Mesodermal cell (in vitro differentiated cells): ENCODE results near the gene LRRC36.

Source experiments
- H3K27ac ChIP-seq: 2 replicates; pipeline ENCODE4 v1.7.0; 2013; ENCODE audit warnings: mild to moderate bottlenecking, low read depth, low read length, moderate library complexity; ENCODE audit not compliant: severe bottlenecking
- H3K36me3 ChIP-seq: 2 replicates; pipeline ENCODE4 v1.7.1; 2013; ENCODE audit warnings: mild to moderate bottlenecking, low read length, moderate library complexity; ENCODE audit not compliant: control insufficient read depth, insufficient read depth
- H3K4me1 ChIP-seq: one replicate; pipeline ENCODE4 v1.7.1; 2013; ENCODE audit warnings: mild to moderate bottlenecking, low read length; ENCODE audit not compliant: insufficient read depth, control insufficient read depth, poor library complexity, severe bottlenecking
- H3K4me3 ChIP-seq: 2 replicates; pipeline ENCODE4 v1.7.0; 2013; ENCODE audit warnings: low read length, control low read depth, mild to moderate bottlenecking; ENCODE audit not compliant: insufficient read depth, poor library complexity, severe bottlenecking; ENCODE audit errors: extremely low read depth
- H3K9me3 ChIP-seq: 2 replicates; pipeline ENCODE4 v1.7.1; 2013; ENCODE audit warnings: mild to moderate bottlenecking, low read length, moderate library complexity; ENCODE audit not compliant: control insufficient read depth
- WGBS, 2 experiments: methylation state at CpG; one replicate each; pipeline ENCODE4 v1.1.5; 2013; ENCODE audit warnings: missing lambda C conversion rate in 2 of 2; ENCODE audit not compliant: insufficient coverage in 2 of 2; 5-methylcytosine and 5-hydroxymethylcytosine counted together

LRRC36 gene

GRCh38 chr16:67428146-67428731, 101.6 kb downstream of the LRRC36 start:
- H3K27ac ChIP-seq = no peak overlapping the region
- H3K4me1 ChIP-seq = peaks cover 12% of the 10 kb centered on the region
- H3K36me3 ChIP-seq = no peaks in the 10 kb centered on the region
- no peaks in the 10 kb centered on the region for H3K9me3 ChIP-seq
- no peak overlapping the region for H3K4me3 ChIP-seq
- WGBS, 2 experiments = 22 to 24% methylated on average over 7 to 8 of the region's 11 CpGs

- H3K36me3 ChIP-seq = no peaks in the 10 kb centered on the region
- peaks cover 8% of the 10 kb centered on the region for H3K4me1 ChIP-seq
- no peak overlapping the region for H3K27ac ChIP-seq
- H3K4me3 ChIP-seq = no peak overlapping the region
- 93 to 100% methylated on average over 3 of the region's 3 CpGs for WGBS, 2 experiments
- H3K9me3 ChIP-seq = no peaks in the 10 kb centered on the region
These were observed 102.6 kb downstream of the LRRC36 start for GRCh38 chr16:67429053-67429798.

GRCh38 chr16:67429799-67430503, 103.3 kb downstream of the LRRC36 start:
- no peaks in the 10 kb centered on the region for H3K36me3 ChIP-seq
- peak overlapping the region; percentile 25 for H3K4me3 ChIP-seq
- no peak overlapping the region for H3K27ac ChIP-seq
- 48 to 49% methylated on average over 6 to 11 of the region's 13 CpGs for WGBS, 2 experiments
- H3K4me1 ChIP-seq = peaks cover 7% of the 10 kb centered on the region
- no peaks in the 10 kb centered on the region for H3K9me3 ChIP-seq

GRCh38 chr16:67430504-67430976, 103.9 kb downstream of the LRRC36 start:
- H3K4me1 ChIP-seq = peaks cover 4% of the 10 kb centered on the region
- H3K4me3 ChIP-seq = peak overlapping the region; percentile 25
- 2 to 4% methylated on average over 35 to 44 of the region's 53 CpGs for WGBS, 2 experiments
- H3K36me3 ChIP-seq = no peaks in the 10 kb centered on the region
- H3K9me3 ChIP-seq = no peaks in the 10 kb centered on the region
- no peak overlapping the region for H3K27ac ChIP-seq

GRCh38 chr16:67430977-67431774, 104.6 kb downstream of the LRRC36 start, which contains the start of gene HSD11B2:
Gene HSD11B2, plus strand, starts transcription at chr16:67431121. Its CDS starts 128 bp downstream, at chr16:67431249.
- Histone ChIP-seq H3K27ac (no peak within 1 kb of the TSS), H3K4me3 (peak within 1 kb of the TSS; percentile 25), H3K4me1 (peaks cover 4% of the 10 kb centered on the region), H3K9me3 (no peaks in the 10 kb centered on the region), H3K36me3 (no peaks in the 10 kb centered on the region)
- WGBS, 2 experiments = 1 to 3% methylated on average over 47 to 58 of the region's 87 CpGs

- Histone ChIP-seq H3K9me3 (no peaks in the 10 kb centered on the region), H3K36me3 (peaks cover 4% of the 10 kb centered on the region), H3K4me1 (peaks cover 4% of the 10 kb centered on the region), H3K4me3 (peak overlapping the region; percentile 25), H3K27ac (no peak overlapping the region)
- WGBS, 2 experiments = 29 to 48% methylated on average over 5 to 6 of the region's 13 CpGs
These were observed 105.3 kb downstream of the LRRC36 start for GRCh38 chr16:67431775-67432505.

GRCh38 chr16:67432506-67432890, 105.9 kb downstream of the LRRC36 start:
- H3K36me3 ChIP-seq = peaks cover 10% of the 10 kb centered on the region
- WGBS, 2 experiments = 63 to 73% methylated on average over 4 to 5 of the region's 5 CpGs

GRCh38 chr16:67433131-67433719, 106.6 kb downstream of the LRRC36 start:
- Histone ChIP-seq H3K9me3 (no peaks in the 10 kb centered on the region), H3K4me3 (no peak overlapping the region), H3K36me3 (peaks cover 13% of the 10 kb centered on the region), H3K4me1 (peaks cover 4% of the 10 kb centered on the region), H3K27ac (no peak overlapping the region)
- WGBS, 2 experiments = 90 to 96% methylated on average over 4 of the region's 5 CpGs

More at GRCh38 chr16:67432506-67432890, 105.9 kb downstream of the LRRC36 start:
- no peak overlapping the region for H3K27ac ChIP-seq
- peaks cover 4% of the 10 kb centered on the region for H3K4me1 ChIP-seq
- no peaks in the 10 kb centered on the region for H3K9me3 ChIP-seq
- H3K4me3 ChIP-seq = no peak overlapping the region
